AG04450 (cell line): Measurements from ENCODE around the gene DCAKD. TPM values are rescaled to one million over a fixed set of nuclear protein-coding genes. Genes with fewer than 3 reads are reported as not detected.
A peak's percentile ranks its signal among the peaks of the same experiment; 100 is the strongest.

Experiments
- CTCF ChIA-PET: fragments of 300-600, 350-600 bp; formaldehyde crosslinking; extraction: SDS; loops from one replicate; lab custom pipeline; 2022; ENCODE audit warnings: antibody characterized with exemption, inconsistent platforms; lab: Charles Lee
- POLR2A ChIA-PET: fragments of 350-600 bp; formaldehyde crosslinking; extraction: SDS; loops from one replicate; lab custom pipeline; 2021; ENCODE audit warnings: antibody characterized with exemption, inconsistent platforms; lab: Yijun Ruan, JAX
- DNase-seq: peaks from one replicate; pipeline ENCODE4 v3.0.0-alpha.2; 2011; ENCODE audit warnings: low read depth, low spot score
- H3K27ac ChIP-seq: one replicate; pipeline ENCODE4 v1.5.1; 2012; ENCODE audit warnings: low read depth, low read length, control low read depth
- H3K27me3 ChIP-seq: one replicate; pipeline ENCODE4 v1.6.0; 2012; ENCODE audit warnings: low read length; ENCODE audit not compliant: control insufficient read depth, insufficient read depth
- H3K4me3 ChIP-seq: 2 replicates; pipeline ENCODE4 v1.5.1; 2011; ENCODE audit warnings: mild to moderate bottlenecking, low read depth, low read length, control low read depth
- H3K9me3 ChIP-seq: 2 replicates; pipeline ENCODE4 v1.5.1; 2012; ENCODE audit warnings: low read length; ENCODE audit not compliant: control insufficient read depth, insufficient read depth
- CTCF ChIP-seq: IDR thresholded peaks from 2 replicates; pipeline ENCODE4 v1.5.1; 2011; ENCODE audit warnings: low read depth, low read length, control low read depth, inconsistent platforms
- polyA plus RNA-seq: library from polyadenylated mRNA; depleted of rRNA; stranded (reverse); fragments of >200 nt; gene quantifications from 2 replicates; pipeline ENCODE4 v1.2.3, GENCODE V29; 2011

Gene DCAKD
- polyA plus RNA-seq, 1 experiment, result 21.8 TPM

GRCh38 chr17:45035848-45036247 is 15.6 kb downstream of the DCAKD start:
- H3K9me3 ChIP-seq, result no peaks in the 10 kb centered on the region
- no peaks in the 10 kb centered on the region for H3K27me3 ChIP-seq
- no peak overlapping the region for H3K4me3 ChIP-seq
- POLR2A ChIA-PET, result no interaction called here
- DNase-seq, result no peak
- TF ChIP-seq CTCF, result no peak
- H3K27ac ChIP-seq, result no peak overlapping the region
- CTCF ChIA-PET, result interaction anchor here (2.0 to 5.2 kb wide), 2 partner anchors 15 to 115 kb away, joined by 5 to 33 read pairs; no protein-coding TSS in a partner anchor

GRCh38 chr17:45034599-45034998 is 16.8 kb downstream of the DCAKD start:
- DNase-seq, result no peak
- ChIA-PET POLR2A (no interaction called here), CTCF (interaction anchor here (5.2 kb wide), 1 partner anchor 13 kb away, joined by 33 read pairs; no protein-coding TSS in a partner anchor)
- no peak overlapping the region for H3K27ac ChIP-seq
- H3K27me3 ChIP-seq, result no peaks in the 10 kb centered on the region
- no peaks in the 10 kb centered on the region for H3K9me3 ChIP-seq
- H3K4me3 ChIP-seq, result no peak overlapping the region
- no peak for TF ChIP-seq CTCF

- no peak for DNase-seq
- Histone ChIP-seq H3K27me3 (no peaks in the 10 kb centered on the region), H3K27ac (peak overlapping the region; percentile 31), H3K9me3 (no peaks in the 10 kb centered on the region), H3K4me3 (no peak overlapping the region)
- POLR2A ChIA-PET, result interaction anchor here (1.1 to 1.3 kb wide), 2 partner anchors 116 to 123 kb away, joined by 3 to 5 read pairs; partner anchors contain the start of gene HEXIM1
- CTCF ChIA-PET, result interaction anchor here (0.6 to 2.3 kb wide), 5 partner anchors 10 to 257 kb away, joined by 4 to 14 read pairs (median 4); no protein-coding TSS in a partner anchor
- TF ChIP-seq CTCF, result no peak
Measured at GRCh38 chr17:45032174-45032541, 19.3 kb downstream of the DCAKD start.

- ChIA-PET POLR2A (interaction anchor here (0.6 to 1.3 kb wide), 5 partner anchors 11 to 122 kb away, joined by 3 to 7 read pairs (median 5); partner anchors contain the start of gene HEXIM1), CTCF (interaction anchor here (0.6 to 2.3 kb wide), 7 partner anchors 8 to 256 kb away, joined by 3 to 14 read pairs (median 4); partner anchors contain the start of gene ACBD4)
- Histone ChIP-seq H3K9me3 (no peaks in the 10 kb centered on the region), H3K27ac (peak overlapping the region; percentile 31), H3K4me3 (no peak overlapping the region), H3K27me3 (no peaks in the 10 kb centered on the region)
- TF ChIP-seq CTCF, result no peak
- no peak for DNase-seq
Measured at GRCh38 chr17:45031231-45032173, 19.9 kb downstream of the DCAKD start.
